Neural progenitor cell (in vitro differentiated cells): ENCODE measurements around the gene VMO1. TPM values are rescaled to one million over a fixed set of nuclear protein-coding genes. Genes with fewer than 3 reads are reported as not detected.
A peak's percentile ranks its signal among the peaks of the same experiment; 100 is the strongest.

Experiments
- DNase-seq: peaks from one replicate; pipeline ENCODE4 v3.0.0-alpha.2; 2016; ENCODE audit warnings: low spot score
- H2AFZ ChIP-seq: fragments of 200-600 bp; sonication (generic); replicated peaks from 2 replicates; pipeline ENCODE4 v1.6.1; 2016; ENCODE audit warnings: antibody characterized with exemption
- H3F3A ChIP-seq: fragments of 200-600 bp; sonication (generic); 2 replicates; pipeline ENCODE4 v1.6.1; 2016; ENCODE audit warnings: antibody characterized with exemption, low read depth
- H3K27ac ChIP-seq: fragments of 200-600 bp; sonication (generic); 2 replicates; pipeline ENCODE4 v1.5.1; 2016; ENCODE audit warnings: mild to moderate bottlenecking
- H3K27me3 ChIP-seq: fragments of 200-600 bp; sonication (generic); 2 replicates; pipeline ENCODE4 v1.6.1; 2016; ENCODE audit warnings: mild to moderate bottlenecking, moderate library complexity
- H3K36me3 ChIP-seq: fragments of 200-600 bp; sonication (generic); 2 replicates; pipeline ENCODE4 v1.5.1; 2016
- H3K4me1 ChIP-seq: fragments of 200-600 bp; sonication (generic); 2 replicates; pipeline ENCODE4 v1.6.1; 2016; ENCODE audit warnings: mixed run types
- H3K4me2 ChIP-seq: fragments of 200-600 bp; sonication (generic); 2 replicates; pipeline ENCODE4 v1.6.1; 2016
- H3K4me3 ChIP-seq: fragments of 200-600 bp; sonication (generic); 2 replicates; pipeline ENCODE4 v1.5.1; 2016
- H3K79me2 ChIP-seq: fragments of 200-600 bp; sonication (generic); 2 replicates; pipeline ENCODE4 v1.6.1; 2016; ENCODE audit warnings: low read depth
- H3K9ac ChIP-seq: fragments of 200-600 bp; sonication (generic); 2 replicates; pipeline ENCODE4 v1.6.1; 2016
- H3K9me3 ChIP-seq: fragments of 200-600 bp; sonication (generic); 2 replicates; pipeline ENCODE4 v1.5.1; 2016; ENCODE audit warnings: low read depth
- H4K20me1 ChIP-seq: fragments of 200-600 bp; sonication (generic); 2 replicates; pipeline ENCODE4 v1.6.1; 2016; ENCODE audit warnings: low read depth
- H3K27ac Mint-ChIP-seq: 3 replicates; pipeline ENCODE4 v1.8.0; 2021; ENCODE audit warnings: mixed read lengths
- H3K27me3 Mint-ChIP-seq: 2 replicates; pipeline ENCODE4 v1.8.0; 2022; ENCODE audit warnings: low read depth, mild to moderate bottlenecking, inconsistent platforms, moderate library complexity, mixed read lengths; ENCODE audit not compliant: insufficient read depth
- H3K36me3 Mint-ChIP-seq: 3 replicates; pipeline ENCODE4 v1.8.0; 2021; ENCODE audit warnings: mixed read lengths
- H3K4me1 Mint-ChIP-seq: 3 replicates; pipeline ENCODE4 v1.8.0; 2021; ENCODE audit warnings: mixed read lengths
- H3K4me3 Mint-ChIP-seq: 3 replicates; pipeline ENCODE4 v1.8.0; 2021; ENCODE audit warnings: mild to moderate bottlenecking, moderate library complexity, mixed read lengths
- H3K9me3 Mint-ChIP-seq: 3 replicates; pipeline ENCODE4 v1.8.0; 2020; ENCODE audit warnings: mixed read lengths
- EZH2 ChIP-seq: fragments of 200-600 bp; sonication (generic); IDR thresholded peaks from 2 replicates; pipeline ENCODE4 v1.6.1; 2017; ENCODE audit warnings: antibody characterized with exemption, mild to moderate bottlenecking, moderate library complexity
- EZH2phosphoT487 ChIP-seq: fragments of 200-600 bp; sonication (generic); IDR thresholded peaks from 2 replicates; pipeline ENCODE4 v1.6.1; 2017; ENCODE audit warnings: antibody characterized with exemption
- total RNA-seq: library from RNA; depleted of rRNA; stranded (reverse); fragments of >200 nt; gene quantifications from 2 replicates; pipeline ENCODE4 v1.2.3, GENCODE V29; 2015; ENCODE audit warnings: low replicate concordance
- TF ChIP-seq, protein P1 (sequence below): fragments of 200-600 bp; sonication (generic); IDR thresholded peaks from 2 replicates; pipeline ENCODE4 v1.5.1; 2017; ENCODE audit warnings: antibody characterized with exemption, mild to moderate bottlenecking

VMO1 gene
- total RNA-seq, 1 donor from 2014 or later: not detected

DNA sequence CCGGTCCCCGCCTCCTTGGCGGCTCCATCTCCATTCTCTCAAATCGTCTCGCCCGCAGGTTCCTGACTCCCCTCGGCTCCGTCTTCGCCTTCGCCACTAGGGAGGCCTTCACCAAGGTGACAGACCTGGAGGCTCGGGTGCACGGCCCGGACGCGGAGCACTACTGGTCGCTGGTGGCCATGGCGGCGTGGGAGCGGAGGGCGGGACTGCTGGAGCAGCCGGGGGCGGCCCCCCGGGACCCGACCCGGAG lies 3.5 kb upstream of the VMO1 start:
- Histone ChIP-seq H3K4me3 (peak overlapping the region; percentile 85), H3K9ac (no peak overlapping the region), H3K4me1 (peaks cover 13% of the 10 kb centered on the region), H3K79me2 (no peaks in the 10 kb centered on the region), H3K9me3 (no peaks in the 10 kb centered on the region), H2AFZ (peak overlapping the region; percentile 81), H3K27me3 (peaks cover 81% of the 10 kb centered on the region), H3F3A (peaks cover 38% of the 10 kb centered on the region), H3K36me3 (no peaks in the 10 kb centered on the region), H3K4me2 (peak overlapping the region; percentile 95), H3K27ac (no peak overlapping the region), H4K20me1 (peaks cover 9% of the 10 kb centered on the region)
- Mint-ChIP-seq H3K27me3 (peaks cover 24% of the 10 kb centered on the region), H3K4me1 (peaks cover 11% of the 10 kb centered on the region), H3K4me3 (peak overlapping the region; percentile 88), H3K9me3 (no peaks in the 10 kb centered on the region), H3K36me3 (no peaks in the 10 kb centered on the region), H3K27ac (no peak overlapping the region)
- TF ChIP-seq EZH2phosphoT487 (no peak), EZH2 (peak; percentile 57)
- TF ChIP-seq, protein P1, sequence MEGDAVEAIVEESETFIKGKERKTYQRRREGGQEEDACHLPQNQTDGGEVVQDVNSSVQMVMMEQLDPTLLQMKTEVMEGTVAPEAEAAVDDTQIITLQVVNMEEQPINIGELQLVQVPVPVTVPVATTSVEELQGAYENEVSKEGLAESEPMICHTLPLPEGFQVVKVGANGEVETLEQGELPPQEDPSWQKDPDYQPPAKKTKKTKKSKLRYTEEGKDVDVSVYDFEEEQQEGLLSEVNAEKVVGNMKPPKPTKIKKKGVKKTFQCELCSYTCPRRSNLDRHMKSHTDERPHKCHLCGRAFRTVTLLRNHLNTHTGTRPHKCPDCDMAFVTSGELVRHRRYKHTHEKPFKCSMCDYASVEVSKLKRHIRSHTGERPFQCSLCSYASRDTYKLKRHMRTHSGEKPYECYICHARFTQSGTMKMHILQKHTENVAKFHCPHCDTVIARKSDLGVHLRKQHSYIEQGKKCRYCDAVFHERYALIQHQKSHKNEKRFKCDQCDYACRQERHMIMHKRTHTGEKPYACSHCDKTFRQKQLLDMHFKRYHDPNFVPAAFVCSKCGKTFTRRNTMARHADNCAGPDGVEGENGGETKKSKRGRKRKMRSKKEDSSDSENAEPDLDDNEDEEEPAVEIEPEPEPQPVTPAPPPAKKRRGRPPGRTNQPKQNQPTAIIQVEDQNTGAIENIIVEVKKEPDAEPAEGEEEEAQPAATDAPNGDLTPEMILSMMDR: no peak
- no peak for DNase-seq

DNA sequence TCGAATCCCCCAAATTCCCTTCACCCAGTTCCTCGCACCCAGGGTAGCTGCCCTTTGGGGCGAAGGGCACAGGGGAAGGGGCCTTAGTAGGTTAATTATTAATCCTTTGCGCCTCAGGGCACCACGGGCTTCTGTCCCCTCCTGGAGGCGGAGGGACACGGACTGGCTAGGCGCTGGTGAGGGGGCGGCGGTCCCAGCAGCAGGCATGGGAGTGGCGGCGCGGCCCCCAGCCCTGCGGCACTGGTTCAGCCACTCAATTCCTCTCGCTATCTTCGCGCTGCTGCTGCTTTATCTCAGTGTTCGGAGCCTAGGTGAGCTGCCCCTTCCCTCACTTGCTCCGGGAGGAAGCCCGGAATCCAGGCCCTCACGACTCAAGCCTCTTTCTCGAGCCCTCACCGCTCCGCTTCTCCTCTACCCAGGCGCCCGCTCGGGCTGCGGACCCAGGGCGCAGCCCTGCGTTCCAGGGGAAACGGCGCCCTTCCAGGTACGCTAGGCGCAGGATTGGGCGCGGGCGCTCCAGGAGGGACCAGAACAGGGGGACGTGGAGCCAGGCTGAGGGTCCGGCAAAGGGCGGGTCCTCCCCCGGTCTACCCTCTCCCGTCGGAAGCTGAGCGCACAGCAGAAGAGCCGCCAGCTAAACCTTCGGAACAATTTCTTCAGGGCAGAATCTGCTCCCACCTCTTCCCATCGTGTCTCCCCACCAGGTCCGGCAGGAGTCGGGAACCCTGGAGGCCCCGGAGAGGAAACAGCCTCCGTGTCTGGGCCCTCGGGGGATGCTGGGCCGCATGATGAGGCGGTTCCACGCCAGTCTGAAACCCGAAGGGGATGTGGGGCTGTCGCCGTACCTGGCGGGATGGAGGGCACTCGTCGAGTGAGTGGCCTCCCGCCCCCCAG lies 2.9 kb upstream of the VMO1 start, which contains the start of gene GLTPD2:
Gene GLTPD2 (plus strand): TSS at position 158 of the 894 bp plus-strand sequence. CDS start 48 bp downstream, at position 206.
- Histone ChIP-seq H2AFZ (peak within 1 kb of the TSS; percentile 81), H4K20me1 (peaks cover 9% of the 10 kb centered on the region), H3K79me2 (no peaks in the 10 kb centered on the region), H3K36me3 (no peaks in the 10 kb centered on the region), H3K4me1 (peaks cover 13% of the 10 kb centered on the region), H3K27ac (no peak within 1 kb of the TSS), H3K4me3 (peak within 1 kb of the TSS; percentile 85), H3K9ac (no peak within 1 kb of the TSS), H3F3A (peaks cover 38% of the 10 kb centered on the region), H3K27me3 (peaks cover 87% of the 10 kb centered on the region), H3K9me3 (no peaks in the 10 kb centered on the region), H3K4me2 (peak within 1 kb of the TSS; percentile 95)
- Mint-ChIP-seq H3K27ac (no peak within 1 kb of the TSS), H3K27me3 (peaks cover 24% of the 10 kb centered on the region), H3K4me1 (peaks cover 11% of the 10 kb centered on the region), H3K36me3 (no peaks in the 10 kb centered on the region), H3K4me3 (peak within 1 kb of the TSS; percentile 88), H3K9me3 (no peaks in the 10 kb centered on the region)
- DNase-seq: peak; percentile 55
- TF ChIP-seq EZH2: peak; percentile 85
- TF ChIP-seq EZH2phosphoT487: peak; percentile 38
- TF ChIP-seq, protein P1: no peak

DNA sequence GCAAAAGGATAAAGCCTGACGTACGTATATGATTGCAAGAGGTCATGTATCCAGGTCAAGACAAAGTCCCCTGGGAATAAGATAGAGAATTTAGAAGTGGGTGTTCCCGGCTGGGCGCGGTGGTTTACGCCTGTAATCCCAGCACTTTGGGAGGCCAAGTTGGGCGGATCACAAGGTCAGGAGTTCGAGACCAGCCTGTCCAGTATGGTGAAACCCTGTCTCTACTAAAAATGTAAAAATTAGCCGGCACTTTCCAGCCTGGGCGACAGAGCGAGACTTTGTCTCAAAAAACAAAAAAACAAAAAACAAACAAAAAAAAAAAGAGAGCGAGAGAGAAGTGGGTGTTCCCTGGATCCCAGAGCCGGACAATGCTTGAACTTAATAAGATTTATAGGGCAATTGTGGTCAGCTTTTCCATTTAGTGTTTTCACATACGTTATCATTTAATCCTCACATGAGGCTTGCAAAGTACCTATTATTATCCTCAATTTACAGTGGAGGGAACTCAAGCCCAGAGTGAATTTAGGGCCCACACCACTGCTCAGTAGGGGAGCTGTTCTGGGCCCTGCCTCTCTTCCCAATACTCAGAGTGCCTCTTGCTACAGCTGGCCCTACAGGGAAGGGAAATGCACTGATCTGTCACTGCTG lies 2.1 kb upstream of the VMO1 start:
- H3K27ac Mint-ChIP-seq: no peak overlapping the region
- H3K9me3 Mint-ChIP-seq: no peaks in the 10 kb centered on the region
- peak overlapping the region; percentile 85 for H3K4me3 ChIP-seq
- TF ChIP-seq, protein P1: no peak
- TF ChIP-seq EZH2 (no peak), EZH2phosphoT487 (no peak)
- H3K9ac ChIP-seq: no peak overlapping the region
- H3K4me1 ChIP-seq: peaks cover 13% of the 10 kb centered on the region
- H3K79me2 ChIP-seq: no peaks in the 10 kb centered on the region
- H3K4me1 Mint-ChIP-seq: peaks cover 11% of the 10 kb centered on the region
- DNase-seq: no peak
- H3K27me3 ChIP-seq: peaks cover 93% of the 10 kb centered on the region
- H3F3A ChIP-seq: peaks cover 38% of the 10 kb centered on the region
- H4K20me1 ChIP-seq: peaks cover 9% of the 10 kb centered on the region
- peak overlapping the region; percentile 77 for H3K4me3 Mint-ChIP-seq
- H3K4me2 ChIP-seq: peak overlapping the region; percentile 95
- H3K36me3 ChIP-seq: no peaks in the 10 kb centered on the region
- H3K27me3 Mint-ChIP-seq: peaks cover 22% of the 10 kb centered on the region
- no peak overlapping the region for H3K27ac ChIP-seq
- no peaks in the 10 kb centered on the region for H3K36me3 Mint-ChIP-seq
- H2AFZ ChIP-seq: no peak overlapping the region
- H3K9me3 ChIP-seq: no peaks in the 10 kb centered on the region
